Measurements from ENCODE around the gene RNASEH2B. TPM values are rescaled to one million over a fixed set of nuclear protein-coding genes. Genes with fewer than 3 reads are reported as not detected.

Gene RNASEH2B
- total and polyA plus RNA-seq, 2 of the 13 experiments (the other 11 are each of a cell fraction or from before 2014, with no cell fraction given): 17.2 to 55.4 TPM

GRCh38 chr13:50999641-51000040 lies 90.0 kb downstream of the RNASEH2B start:
- TF ChIP-seq JUND (CRISPR knock-in tag; IDR thresholded peaks at IDR 0.05) (no peak), NKX3-1 (CRISPR knock-in tag; IDR thresholded peaks at IDR 0.05) (no peak), ZSCAN5A (CRISPR knock-in tag; IDR thresholded peaks at IDR 0.05; ENCODE audit: borderline replicate concordance) (no peak), ATF7-NPFF (CRISPR knock-in tag; IDR thresholded peaks at IDR 0.05; ENCODE audit: low read depth) (no peak), RFX5 (IDR thresholded peaks at IDR 0.05; ENCODE audit: low read depth, low read length) (no peak), ZUFSP (CRISPR knock-in tag; IDR thresholded peaks at IDR 0.05; ENCODE audit: borderline replicate concordance) (no peak)
- DNase-seq (ENCODE audit: low spot score) (no peak), FAIRE-seq (no peak), ATAC-seq (no peak)
- in situ Hi-C loops (cut with HindIII; ENCODE audit: extremely low pct_ligation_motif_present, low pct_unique_long_range_greater_than_20kb) (no loop called here), intact Hi-C loops (cut with micrococcal nuclease; ENCODE audit: unreplicated experiment) (no loop called here)
- Histone ChIP-seq H3K9me3 (ENCODE audit: low read length) (no peaks in the 10 kb centered on the region), H3K27me3 (ENCODE audit: control insufficient read depth in 1 of 2, insufficient read depth in 2 of 2, low read length in 2 of 2) (peaks cover 0 to 3% of the 10 kb centered on the region in 2 experiments; a peak in 1 of 5 replicates), H3K36me3 (replicated peaks in 1 of 2; ENCODE audit: control insufficient read depth in 1 of 2, insufficient read depth in 2 of 2, low read length in 2 of 2) (no peaks in the 10 kb centered on the region), H3K9ac (ENCODE audit: insufficient read depth, low read depth, low read length) (no peak overlapping the region), H3K79me2 (ENCODE audit: insufficient read depth, low read length) (no peaks in the 10 kb centered on the region), H4K20me1 (ENCODE audit: insufficient read depth, low read length) (no peaks in the 10 kb centered on the region), H3K4me3 (replicated peaks in 1 of 3; ENCODE audit: insufficient read depth in 1 of 3, low read depth in 2 of 3, low read length in 3 of 3) (no peak overlapping the region), H3K4me2 (ENCODE audit: low read depth, low read length) (no peak overlapping the region), H2AFZ (ENCODE audit: low read length) (no peak overlapping the region), H3K4me1 (ENCODE audit: insufficient read depth, low read length) (no peaks in the 10 kb centered on the region; the same call in 1 of the 2 replicates), H3K27ac (ENCODE audit: extremely low read length, insufficient read depth, low read length) (no peak overlapping the region)
- ChIA-PET POLR2A (no interaction called here), CTCF (ENCODE audit: low intra/inter-chr PET ratio, low total read pairs) (no interaction called here)
- 43% methylated on average over 7 of the region's 7 CpGs for WGBS (ENCODE audit: low lambda C conversion rate)
- no TSS peak for BruUV-seq (replicated peaks)
